HL-60/S4 (cell line): ENCODE data around the gene SEC16B.

Experiments used
- in situ Hi-C: fragments of 300-500 bp; cut with MboI; formaldehyde crosslinking; loops from 2 replicates; pipeline ENCODE4 v1.14.3; 2022; ENCODE audit warnings: low sequenced_read_pairs

SEC16B gene

DNA sequence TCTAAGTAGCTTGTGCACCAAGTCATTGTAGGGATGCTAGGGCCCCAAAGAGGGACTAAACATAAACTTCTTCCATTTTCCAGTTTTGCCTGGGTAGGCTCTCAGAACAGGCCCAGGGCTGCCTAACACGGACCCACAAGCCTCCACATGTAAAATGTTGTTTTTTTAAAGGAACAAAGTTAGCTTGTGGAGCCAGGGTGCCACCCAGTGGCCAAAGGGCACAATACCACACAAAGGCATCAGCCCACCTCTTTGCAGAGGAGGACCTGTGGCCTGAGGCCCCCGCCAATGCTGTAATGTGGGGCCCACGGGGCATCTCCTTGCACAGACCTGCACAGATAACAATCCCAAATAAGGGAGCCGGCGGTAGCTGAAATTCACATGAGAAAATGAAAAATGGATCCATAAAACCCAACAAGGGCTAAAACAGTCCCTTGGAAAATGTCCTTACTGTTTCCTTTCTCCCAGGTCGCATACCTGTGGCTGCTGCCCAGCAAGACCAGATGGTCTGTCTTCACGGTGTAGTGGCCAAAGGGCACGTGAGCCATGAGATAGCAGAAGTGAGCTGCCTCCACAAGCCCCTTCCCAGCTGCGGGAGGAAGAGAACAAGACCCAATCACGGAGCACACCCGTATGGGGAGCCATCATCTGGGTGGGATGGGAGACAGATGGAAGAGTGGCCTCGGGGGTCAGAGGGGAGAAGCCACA, 23.8 kb downstream of the SEC16B start:
- in situ Hi-C loops, result loop anchor here (25.0 kb wide), 1 partner anchor 1059 kb away; no protein-coding TSS in a partner anchor

DNA sequence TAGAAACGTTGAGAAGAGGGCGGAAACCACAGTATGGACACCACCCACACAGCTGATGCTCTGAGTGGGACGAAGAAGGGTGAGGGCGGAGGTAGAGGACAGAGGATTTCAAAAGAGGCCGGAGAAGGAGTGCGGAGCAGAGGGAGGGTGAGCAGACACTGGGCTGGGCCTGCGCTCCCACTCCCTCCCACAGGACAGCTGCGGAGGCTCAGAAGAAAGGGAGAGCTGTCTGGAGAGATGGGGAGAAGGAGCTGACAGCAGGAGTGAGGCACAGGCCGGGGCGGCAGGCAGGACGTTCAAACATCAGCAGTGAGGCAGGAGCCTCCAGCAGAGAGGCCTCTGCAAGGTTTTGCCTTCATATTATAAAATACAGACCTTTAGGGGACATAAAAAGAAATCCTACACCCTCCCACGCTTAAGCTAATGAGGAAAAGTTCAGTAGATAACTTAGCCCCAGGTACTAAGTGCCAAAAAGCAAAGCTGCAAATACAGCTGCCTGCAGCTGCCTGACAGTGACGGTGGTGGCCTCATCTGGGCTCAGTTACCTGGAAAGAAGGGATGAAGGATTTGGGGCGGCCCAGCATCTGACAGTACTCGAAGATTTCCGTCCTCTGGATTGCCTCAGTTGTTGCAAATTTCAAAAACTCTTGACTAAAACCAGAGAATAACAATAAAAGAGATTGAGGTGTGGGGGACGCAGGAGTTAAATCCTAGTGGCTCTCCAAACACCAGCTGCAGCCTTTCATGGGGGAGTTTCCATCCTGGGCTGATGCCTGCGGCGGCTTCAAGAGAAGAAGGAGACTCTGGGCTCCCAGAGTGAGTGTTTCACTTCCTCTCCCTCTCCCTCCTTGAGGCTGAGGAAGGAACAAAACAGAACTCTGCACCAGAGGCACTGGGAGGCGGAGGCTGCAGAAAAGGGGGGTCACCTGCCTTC, 25.6 kb downstream of the SEC16B start:
- in situ Hi-C loops, result loop anchor here (25.0 kb wide), 1 partner anchor 1057 kb away; no protein-coding TSS in a partner anchor

DNA sequence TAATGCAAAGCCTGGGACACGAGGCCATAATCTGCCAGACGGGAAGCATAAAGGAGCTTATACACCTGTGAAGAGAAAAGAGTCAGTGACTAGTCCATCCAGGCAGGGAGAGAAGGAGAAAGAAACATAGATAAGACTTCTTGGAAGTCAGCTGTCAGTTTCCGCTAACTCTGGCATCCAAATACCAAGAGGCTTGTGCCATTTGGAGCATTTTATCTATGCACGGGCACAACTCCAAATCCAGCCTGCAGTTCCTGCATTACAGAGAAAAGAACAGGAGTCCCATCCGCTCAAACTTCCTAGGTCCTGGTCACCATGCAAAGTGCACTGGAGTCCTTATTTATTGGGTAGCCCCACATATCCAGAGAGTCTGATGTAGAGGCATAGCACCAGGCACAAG, 27.9 kb downstream of the SEC16B start:
- in situ Hi-C loops, result loop anchor here (25.0 kb wide), 1 partner anchor 1055 kb away; no protein-coding TSS in a partner anchor

DNA sequence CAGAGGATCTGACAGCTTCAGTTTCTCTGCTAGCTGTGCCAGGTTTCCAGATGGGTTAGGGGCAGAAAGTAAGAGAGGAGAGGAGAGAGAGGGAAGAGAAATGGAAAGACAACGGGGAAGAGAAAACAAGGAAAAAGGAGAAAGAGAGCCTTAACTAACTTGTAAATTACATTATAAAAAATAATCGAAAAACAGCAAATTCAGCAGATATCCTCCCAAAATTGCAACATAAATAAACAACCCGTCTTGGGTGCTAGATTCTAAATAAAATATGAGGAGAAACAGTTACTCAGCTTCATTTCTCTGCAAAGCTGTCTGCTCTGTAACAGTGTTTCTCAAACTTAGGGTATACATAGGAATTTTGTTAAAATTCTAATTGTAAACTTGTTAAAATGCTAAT, 29.2 kb downstream of the SEC16B start:
- in situ Hi-C loops, result loop anchor here (25.0 kb wide), 1 partner anchor 1053 kb away; no protein-coding TSS in a partner anchor

GRCh38 chr1:177937931-177938330, 31.9 kb downstream of the SEC16B start:
- in situ Hi-C loops, result loop anchor here (25.0 kb wide), 1 partner anchor 1051 kb away; no protein-coding TSS in a partner anchor

DNA sequence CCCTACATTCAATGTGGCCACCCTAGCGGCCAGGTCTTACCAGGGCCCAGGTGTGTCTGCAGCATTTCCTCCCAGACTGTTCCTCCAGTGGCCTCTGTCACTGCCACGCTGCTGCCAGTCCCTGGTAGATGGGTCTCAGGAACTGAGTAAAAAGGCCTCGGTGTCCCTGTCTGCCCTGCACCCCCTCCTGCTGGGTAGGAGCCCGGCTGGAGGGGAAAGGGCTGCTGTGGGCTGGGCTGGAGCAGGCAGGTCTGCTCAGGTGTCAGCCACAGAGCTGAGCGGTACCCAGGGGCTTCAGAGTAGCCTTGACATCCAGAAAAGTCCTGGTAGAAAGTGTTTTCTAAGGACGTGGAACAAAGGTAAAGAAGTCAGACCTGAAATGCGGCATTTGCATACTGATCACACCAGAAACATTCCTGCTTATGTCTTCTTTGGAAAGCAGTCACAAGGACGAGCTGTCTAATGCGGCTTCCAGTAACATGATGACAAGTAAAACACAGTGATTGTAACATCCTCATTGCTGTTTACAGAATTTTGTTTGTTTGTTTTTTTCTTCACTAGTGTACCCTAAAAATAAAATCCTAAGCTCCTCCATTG, 32.6 kb downstream of the SEC16B start:
- in situ Hi-C loops, result loop anchor here (25.0 kb wide), 1 partner anchor 1050 kb away; no protein-coding TSS in a partner anchor

GRCh38 chr1:177935638-177936415, 34.0 kb downstream of the SEC16B start:
- in situ Hi-C loops, result loop anchor here (25.0 kb wide), 1 partner anchor 1049 kb away; no protein-coding TSS in a partner anchor

DNA sequence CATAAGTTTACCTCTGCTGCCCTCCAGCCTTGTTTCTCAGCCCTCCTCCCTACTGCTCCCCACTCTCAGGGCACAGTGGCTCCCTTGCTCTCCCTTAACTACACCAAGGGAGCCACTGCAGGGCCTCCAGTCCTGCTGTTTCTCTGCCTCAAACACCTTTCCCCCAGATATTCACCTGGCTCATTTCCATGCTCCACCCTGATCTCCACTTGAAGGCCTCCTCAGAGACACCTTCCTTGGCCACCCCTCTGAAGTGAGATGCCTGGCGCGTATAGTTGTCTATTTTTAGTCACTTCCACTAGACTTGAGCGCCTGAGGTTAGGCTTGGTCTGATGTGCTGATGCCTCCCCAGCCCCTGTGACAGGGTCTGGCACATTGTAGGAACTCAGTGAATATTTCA, 34.9 kb downstream of the SEC16B start:
- in situ Hi-C loops, result loop anchor here (25.0 kb wide), 1 partner anchor 1048 kb away; no protein-coding TSS in a partner anchor

GRCh38 chr1:177934461-177934860, 35.4 kb downstream of the SEC16B start:
- in situ Hi-C loops, result loop anchor here (25.0 kb wide), 1 partner anchor 1047 kb away; no protein-coding TSS in a partner anchor

- in situ Hi-C loops, result loop anchor here (25.0 kb wide), 1 partner anchor 1047 kb away; no protein-coding TSS in a partner anchor
Measured at GRCh38 chr1:177933881-177934280, 36.0 kb downstream of the SEC16B start.

DNA sequence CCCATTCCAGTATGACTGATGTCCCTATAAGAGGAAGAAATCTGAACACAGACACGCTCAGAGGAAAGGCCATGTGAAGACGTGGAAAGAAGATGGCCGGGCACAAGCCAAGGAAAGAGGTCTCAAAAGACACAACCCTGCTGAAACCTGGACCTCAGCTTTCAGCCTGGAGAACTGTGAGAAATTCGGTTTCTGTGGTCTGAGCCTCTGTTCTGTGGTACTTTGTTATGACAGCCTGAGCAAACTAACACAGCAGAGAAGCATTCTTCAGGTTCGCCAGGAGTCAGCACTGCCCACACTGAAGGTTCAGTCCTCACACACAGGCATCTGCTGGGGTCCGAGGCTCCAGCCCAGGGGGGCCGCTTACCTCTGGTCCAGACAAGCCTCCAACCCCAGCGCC, 37.7 kb downstream of the SEC16B start:
- in situ Hi-C loops, result loop anchor here (25.0 kb wide), 1 partner anchor 1045 kb away; no protein-coding TSS in a partner anchor

DNA sequence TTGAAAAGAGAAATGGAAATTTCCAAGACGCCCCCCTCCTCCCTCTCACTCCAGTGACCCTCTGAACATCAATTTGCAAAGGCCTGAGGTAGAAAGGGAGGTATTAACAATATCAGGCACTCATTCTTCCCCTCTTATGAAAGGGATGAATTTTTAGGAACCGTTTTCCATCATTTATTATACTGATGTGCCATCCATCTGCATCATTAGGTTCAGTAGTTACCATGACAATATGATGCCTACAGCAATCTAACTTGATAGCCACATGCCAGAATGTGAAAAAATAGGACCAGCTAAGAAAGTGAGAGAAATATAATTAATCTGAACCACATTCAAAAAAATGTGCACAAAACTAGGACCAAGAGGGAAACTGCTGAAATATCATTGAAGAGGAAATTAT, 40.9 kb downstream of the SEC16B start:
- in situ Hi-C loops, result loop anchor here (25.0 kb wide), 1 partner anchor 1042 kb away; no protein-coding TSS in a partner anchor

- in situ Hi-C loops, result loop anchor here (25.0 kb wide), 1 partner anchor 1041 kb away; no protein-coding TSS in a partner anchor
Measured at GRCh38 chr1:177928194-177928593, 41.7 kb downstream of the SEC16B start.

DNA sequence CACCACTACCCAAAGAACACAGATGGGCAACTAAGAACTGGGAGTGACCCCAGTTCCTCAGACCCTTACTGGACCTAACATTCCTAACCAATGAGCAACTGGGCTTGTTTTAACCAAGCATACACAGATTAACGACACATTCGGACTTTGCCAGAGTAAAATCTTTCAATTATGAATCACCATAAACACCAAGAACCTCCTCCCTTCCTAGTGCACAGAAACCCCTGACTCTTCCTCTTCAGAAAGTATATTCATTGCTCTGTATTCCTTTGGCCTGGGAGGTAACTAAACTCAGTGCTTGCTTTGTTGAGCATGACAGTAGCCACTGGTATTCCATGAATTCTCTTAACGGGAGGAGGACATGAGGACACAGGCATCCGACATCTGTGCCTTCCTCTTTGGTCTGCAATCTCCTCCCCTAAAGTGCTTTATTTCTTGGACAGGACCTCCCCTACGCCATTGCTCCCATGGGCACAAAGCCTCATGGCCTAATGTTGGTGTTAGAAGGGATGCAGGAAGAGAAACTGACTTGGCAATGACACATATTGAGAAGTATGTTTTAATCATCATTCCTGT, 42.7 kb downstream of the SEC16B start:
- in situ Hi-C loops, result loop anchor here (25.0 kb wide), 1 partner anchor 1040 kb away; no protein-coding TSS in a partner anchor

GRCh38 chr1:177926201-177926600, 43.7 kb downstream of the SEC16B start:
- in situ Hi-C loops, result loop anchor here (25.0 kb wide), 1 partner anchor 1039 kb away; no protein-coding TSS in a partner anchor

GRCh38 chr1:177925006-177925405, 44.9 kb downstream of the SEC16B start:
- in situ Hi-C loops, result loop anchor here (25.0 kb wide), 1 partner anchor 1038 kb away; no protein-coding TSS in a partner anchor

DNA sequence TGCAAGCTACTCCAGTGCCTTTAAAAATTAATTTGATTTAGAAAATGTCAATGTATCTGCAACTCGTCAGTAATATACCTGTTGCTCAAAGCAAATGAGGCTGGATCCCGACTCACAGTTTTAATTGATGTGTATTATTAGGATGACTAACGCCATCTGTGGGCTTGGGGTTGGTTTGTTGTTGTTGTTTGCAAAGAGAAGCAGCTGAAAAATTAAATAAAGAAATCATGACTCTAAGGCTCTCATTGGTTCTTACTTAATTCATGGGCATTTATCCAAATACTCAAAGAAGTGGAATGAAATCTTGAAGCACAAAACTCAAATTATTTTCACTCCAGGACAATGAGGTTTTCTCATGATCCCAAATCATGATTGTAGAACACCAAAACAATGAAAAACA, 46.4 kb downstream of the SEC16B start:
- in situ Hi-C loops, result no loop called here

- in situ Hi-C loops, result no loop called here
Measured at GRCh38 chr1:177922209-177922608, 47.6 kb downstream of the SEC16B start.

DNA sequence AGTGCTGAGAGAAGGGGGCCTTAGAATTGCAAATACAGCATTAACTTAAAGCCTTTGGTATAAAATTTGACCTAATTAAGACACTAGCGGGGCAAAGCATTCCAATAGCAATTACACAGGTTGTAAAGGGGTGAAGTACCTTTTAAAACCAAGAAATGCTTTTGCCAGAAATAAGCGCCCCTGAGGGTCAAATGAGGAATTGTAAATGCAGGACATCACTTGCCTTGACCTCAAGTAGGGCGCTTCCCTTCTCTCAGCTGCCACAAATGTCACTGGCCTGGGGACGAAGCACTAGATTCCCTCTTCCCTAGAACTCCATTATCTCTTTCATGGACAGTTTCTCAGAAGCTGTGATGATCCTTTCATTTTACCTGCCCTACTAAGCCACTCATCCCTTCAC, 48.3 kb downstream of the SEC16B start:
- in situ Hi-C loops, result no loop called here
